ENCODE measurements around the gene RAP1GAP.

DNA sequence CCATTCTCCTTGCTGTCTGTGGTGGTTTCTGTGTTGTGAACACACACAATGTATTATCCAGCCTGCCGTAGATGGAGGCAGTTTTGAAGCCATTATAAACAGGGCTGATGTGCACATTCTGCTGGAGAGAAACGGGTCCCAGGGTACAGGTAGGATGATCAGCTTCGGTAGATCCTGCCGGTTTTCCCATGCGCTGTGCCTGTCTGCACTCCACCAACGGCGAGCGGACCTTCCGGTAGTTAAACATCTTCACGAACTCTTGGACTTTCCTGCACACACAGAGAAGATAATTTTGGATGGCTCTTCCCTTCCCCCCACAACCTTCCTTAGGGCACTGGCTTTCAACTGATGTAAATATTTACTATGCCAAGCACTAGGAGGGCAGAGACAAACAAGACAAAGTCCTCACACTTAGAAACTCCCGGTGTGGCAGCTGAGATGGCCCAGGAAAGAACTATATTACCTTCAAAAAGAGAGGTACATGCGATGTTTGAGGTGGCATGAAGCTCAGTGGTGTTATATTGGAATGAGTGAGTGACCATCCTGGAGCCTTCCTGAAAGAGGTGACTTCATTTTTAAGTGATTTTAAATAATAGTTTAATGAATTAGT is 118.2 kb downstream of the RAP1GAP start:
- no peak for TF ChIP-seq POLR2AphosphoS5 (IDR thresholded peaks at IDR 0.05)
- TF ChIP-seq CTCF (IDR thresholded peaks at IDR 0.05; ENCODE audit: poor library complexity, severe bottlenecking): no peak
- no peak for TF ChIP-seq EZH2 (IDR thresholded peaks at IDR 0.05; ENCODE audit: borderline replicate concordance, insufficient read depth, low read length, poor library complexity, severe bottlenecking)
- no peak for TF ChIP-seq EP300 (conservative IDR thresholded peaks at IDR 0.05; ENCODE audit: poor library complexity, severe bottlenecking)
- TF ChIP-seq REST (IDR thresholded peaks at IDR 0.05; ENCODE audit: borderline replicate concordance): no peak

All from neural cell (in vitro differentiated cells).